Muscle of leg (tissue), 11 donors: Measurements from ENCODE around the gene HRAS. TPM values are rescaled to one million over a fixed set of nuclear protein-coding genes. Genes with fewer than 3 reads are reported as not detected.

Experiments used
- DNase-seq: peaks from one replicate; pipeline ENCODE4 v3.0.0; 2013
- H3K27ac ChIP-seq: one replicate; pipeline ENCODE4 v1.5.1; 2013; ENCODE audit warnings: mild to moderate bottlenecking, low read length, control low read depth
- H3K27me3 ChIP-seq: one replicate; pipeline ENCODE4 v1.6.1; 2013; ENCODE audit warnings: low read length; ENCODE audit not compliant: control insufficient read depth, insufficient read depth
- H3K36me3 ChIP-seq: one replicate; pipeline ENCODE4 v1.6.1; 2013; ENCODE audit warnings: low read length; ENCODE audit not compliant: control insufficient read depth, insufficient read depth
- H3K4me1 ChIP-seq: one replicate; pipeline ENCODE4 v1.6.1; 2013; ENCODE audit warnings: low read length; ENCODE audit not compliant: control insufficient read depth, insufficient read depth
- H3K4me3 ChIP-seq: one replicate; pipeline ENCODE4 v1.5.1; 2013; ENCODE audit warnings: low read length, control low read depth
- H3K9me3 ChIP-seq: replicated peaks from 2 replicates; pipeline ENCODE4 v1.6.1; 2013; ENCODE audit warnings: low read depth, low read length; ENCODE audit not compliant: control insufficient read depth
- WGBS: methylation state at CpG from one replicate; pipeline ENCODE4 v1.1.5; 2013; ENCODE audit warnings: missing lambda C conversion rate; ENCODE audit not compliant: insufficient coverage; 5-methylcytosine and 5-hydroxymethylcytosine counted together
- polyA plus RNA-seq, 8 donors: library from polyadenylated mRNA; unstranded; fragments of 120-200 nt; gene quantifications; one replicate each; pipeline versions ENCODE4 v1.2.1 to v1.2.3, GENCODE V29; 2013; ENCODE audit warnings: inconsistent platforms in 1 of 8, low replicate concordance in 1 of 8; ENCODE audit not compliant: insufficient read length in 8 of 8, insufficient read depth in 1 of 8
- total RNA-seq: library from RNA; stranded (reverse); fragments of 120-200 nt; gene quantifications from one replicate; pipeline ENCODE4 v1.2.4, GENCODE V29; 2013

The HRAS gene
- total and polyA plus RNA-seq, 9 donors = 78.8 to 143 (median 118) TPM

DNA sequence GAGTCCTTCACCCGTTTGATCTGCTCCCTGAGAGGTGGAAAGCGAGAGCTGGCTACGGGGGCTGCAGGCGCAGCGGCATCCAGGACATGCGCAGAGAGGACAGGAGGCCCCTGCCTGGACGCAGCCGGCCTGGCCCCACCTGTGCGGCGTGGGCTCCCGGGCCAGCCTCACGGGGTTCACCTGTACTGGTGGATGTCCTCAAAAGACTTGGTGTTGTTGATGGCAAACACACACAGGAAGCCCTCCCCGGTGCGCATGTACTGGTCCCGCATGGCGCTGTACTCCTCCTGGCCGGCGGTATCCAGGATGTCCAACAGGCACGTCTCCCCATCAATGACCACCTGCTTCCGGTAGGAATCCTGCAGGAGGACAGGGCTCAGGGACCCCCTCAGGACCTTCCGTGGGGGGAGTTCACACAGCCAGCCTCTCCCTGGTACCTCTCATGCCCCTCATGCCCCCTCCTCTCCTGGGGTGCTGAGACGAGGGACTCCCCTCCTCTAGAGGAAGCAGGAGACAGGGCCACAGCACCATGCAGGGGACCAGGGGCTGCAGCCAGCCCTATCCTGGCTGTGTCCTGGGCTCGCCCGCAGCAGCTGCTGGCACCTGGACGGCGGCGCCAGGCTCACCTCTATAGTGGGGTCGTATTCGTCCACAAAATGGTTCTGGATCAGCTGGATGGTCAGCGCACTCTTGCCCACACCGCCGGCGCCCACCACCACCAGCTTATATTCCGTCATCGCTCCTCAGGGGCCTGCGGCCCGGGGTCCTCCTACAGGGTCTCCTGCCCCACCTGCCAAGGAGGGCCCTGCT is 1.6 kb downstream of the HRAS start:
- DNase-seq = no peak

DNA sequence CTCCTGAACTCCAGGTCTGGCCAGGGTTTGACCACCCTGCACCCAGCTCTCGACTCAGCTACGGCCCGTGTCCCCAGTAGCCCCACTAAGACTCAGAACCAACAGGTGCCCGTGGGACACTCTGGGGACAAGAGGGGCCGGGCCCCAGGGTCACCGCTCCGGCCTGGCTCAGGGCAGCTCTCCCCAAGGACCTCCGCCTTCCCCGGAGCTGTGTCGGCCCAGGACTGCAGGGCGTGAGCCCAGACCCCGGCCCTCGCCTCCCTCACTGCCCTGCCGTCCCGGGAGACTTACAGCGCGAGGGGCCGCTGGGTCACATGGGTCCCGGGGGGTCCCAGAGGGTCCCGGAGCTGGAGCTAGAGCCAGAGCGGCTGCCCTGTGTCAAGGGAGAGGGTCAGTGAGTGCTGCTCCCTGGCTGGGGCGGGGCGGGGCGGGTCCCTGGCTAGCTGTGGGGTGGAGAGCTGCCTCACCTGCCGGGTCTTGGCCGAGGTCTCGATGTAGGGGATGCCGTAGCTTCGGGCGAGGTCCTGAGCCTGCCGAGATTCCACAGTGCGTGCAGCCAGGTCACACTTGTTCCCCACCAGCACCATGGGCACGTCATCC is 2.3 kb downstream of the HRAS start:
- Histone ChIP-seq H3K27me3 (peaks cover 22% of the 10 kb centered on the region), H3K36me3 (peaks cover 36% of the 10 kb centered on the region), H3K4me1 (peaks cover 69% of the 10 kb centered on the region), H3K27ac (no peak overlapping the region), H3K4me3 (no peak overlapping the region), H3K9me3 (no peaks in the 10 kb centered on the region)
- 88% methylated on average over 29 of the region's 33 CpGs for WGBS
- DNase-seq = no peak

More for the DNA sequence above, 1.6 kb downstream of the HRAS start:
- 90% methylated on average over 33 of the region's 37 CpGs for WGBS
- Histone ChIP-seq H3K36me3 (peaks cover 36% of the 10 kb centered on the region), H3K27me3 (peaks cover 29% of the 10 kb centered on the region), H3K9me3 (no peaks in the 10 kb centered on the region), H3K4me1 (peaks cover 65% of the 10 kb centered on the region), H3K27ac (peak overlapping the region; percentile 90), H3K4me3 (peak overlapping the region; percentile 82)

DNA sequence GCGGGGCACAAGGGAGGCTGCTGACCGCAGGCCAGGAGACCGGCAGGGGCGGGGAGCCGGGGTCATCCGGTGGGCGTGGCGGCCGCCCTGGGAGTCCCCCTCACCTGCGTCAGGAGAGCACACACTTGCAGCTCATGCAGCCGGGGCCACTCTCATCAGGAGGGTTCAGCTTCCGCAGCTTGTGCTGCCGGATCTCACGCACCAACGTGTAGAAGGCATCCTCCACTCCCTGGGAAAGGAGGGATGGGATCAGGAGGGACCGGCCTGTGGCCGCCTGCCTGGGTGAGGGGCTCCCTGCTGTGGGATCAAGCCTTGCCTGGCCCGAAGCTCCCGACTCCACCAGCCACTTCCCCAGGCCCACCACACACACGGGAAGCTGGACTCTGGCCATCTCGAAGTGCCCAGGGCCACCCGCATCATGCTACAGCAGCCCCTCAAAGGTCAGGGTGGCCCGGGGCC is 2.8 kb downstream of the HRAS start:
- Histone ChIP-seq H3K27ac (no peak overlapping the region), H3K4me1 (peaks cover 65% of the 10 kb centered on the region), H3K4me3 (no peak overlapping the region), H3K27me3 (peaks cover 16% of the 10 kb centered on the region), H3K9me3 (no peaks in the 10 kb centered on the region), H3K36me3 (peaks cover 36% of the 10 kb centered on the region)
- no peak for DNase-seq
- 84% methylated on average over 20 of the region's 23 CpGs for WGBS

DNA sequence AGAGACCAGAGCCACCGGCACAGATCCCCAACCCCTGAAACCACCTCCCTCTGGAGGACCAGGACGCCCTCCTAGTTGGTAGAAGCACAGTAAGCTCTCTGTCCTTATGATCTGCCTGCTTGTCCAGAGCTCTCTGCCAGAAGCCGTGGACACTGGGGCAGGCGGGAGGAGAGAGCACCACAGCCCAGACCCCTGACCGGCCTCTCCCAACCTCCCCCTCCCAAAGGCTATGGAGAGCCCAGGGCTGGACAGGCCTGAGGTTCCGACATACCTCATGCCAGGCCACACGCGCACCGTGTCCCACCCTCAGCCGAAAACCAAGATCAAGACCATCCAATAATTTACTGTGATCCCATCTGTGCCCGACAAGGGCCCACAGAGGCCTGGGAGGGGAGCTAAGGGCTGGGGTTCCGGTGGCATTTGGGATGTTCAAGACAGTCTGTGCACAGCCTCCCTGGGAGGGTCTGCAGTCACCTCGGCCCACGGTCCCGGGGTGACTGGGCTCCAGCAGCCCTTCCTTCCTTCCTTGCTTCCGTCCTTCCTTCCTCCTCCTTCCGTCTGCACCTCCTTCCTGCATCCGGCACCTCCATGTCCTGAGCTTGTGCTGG is 3.4 kb downstream of the HRAS start:
- Histone ChIP-seq H3K27ac (no peak overlapping the region), H3K9me3 (no peaks in the 10 kb centered on the region), H3K27me3 (peaks cover 11% of the 10 kb centered on the region), H3K4me3 (no peak overlapping the region), H3K36me3 (peaks cover 36% of the 10 kb centered on the region), H3K4me1 (peaks cover 59% of the 10 kb centered on the region)
- no peak for DNase-seq
- 73% methylated on average over 12 of the region's 18 CpGs for WGBS

DNA sequence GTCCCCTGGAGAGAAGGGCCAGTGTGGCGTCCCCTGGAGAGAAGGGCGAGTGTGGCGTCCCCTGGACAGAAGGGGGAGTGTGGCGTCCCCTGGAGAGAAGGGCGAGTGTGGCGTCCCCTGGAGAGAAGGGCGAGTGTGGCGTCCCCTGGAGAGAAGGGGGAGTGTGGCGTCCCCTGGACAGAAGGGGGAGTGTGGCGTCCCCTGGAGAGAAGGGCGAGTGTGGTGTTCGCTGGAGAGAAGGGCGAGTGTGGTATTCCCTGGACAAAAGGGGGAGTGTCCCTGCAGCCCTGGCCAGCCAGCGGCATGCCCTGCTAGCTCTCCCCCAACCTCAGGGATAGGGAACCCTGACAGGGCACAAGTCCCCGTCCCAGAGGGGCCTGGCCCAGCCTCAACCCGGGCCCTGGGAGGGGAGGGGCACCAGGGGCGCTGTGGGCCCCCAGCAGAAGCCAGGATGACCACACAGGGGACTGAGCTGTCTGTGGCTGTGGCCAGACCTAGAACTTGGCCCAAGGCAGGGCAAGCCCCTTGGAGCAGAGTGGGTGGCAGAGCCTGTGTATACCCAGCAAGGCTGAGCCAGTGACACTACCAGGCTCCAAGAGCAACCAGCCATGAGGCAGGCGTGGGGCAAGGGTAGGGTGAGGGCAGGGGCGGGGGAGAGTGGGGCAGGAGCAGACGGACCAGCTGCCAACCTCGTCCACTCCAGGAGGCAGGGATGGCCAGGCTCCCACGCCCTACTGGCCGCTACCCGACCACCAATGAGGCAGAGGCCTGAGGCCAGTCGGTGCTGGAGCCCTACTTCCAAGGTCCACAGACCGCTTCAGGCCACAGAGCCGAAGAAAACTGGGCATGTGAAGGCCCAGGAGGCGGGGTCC is 4.2 kb downstream of the HRAS start:
- DNase-seq = no peak
- Histone ChIP-seq H3K36me3 (peaks cover 36% of the 10 kb centered on the region), H3K4me1 (peaks cover 54% of the 10 kb centered on the region), H3K27me3 (peaks cover 3% of the 10 kb centered on the region), H3K27ac (no peak overlapping the region), H3K4me3 (no peak overlapping the region), H3K9me3 (no peaks in the 10 kb centered on the region)
- WGBS = 90% methylated on average over 19 of the region's 28 CpGs

DNA sequence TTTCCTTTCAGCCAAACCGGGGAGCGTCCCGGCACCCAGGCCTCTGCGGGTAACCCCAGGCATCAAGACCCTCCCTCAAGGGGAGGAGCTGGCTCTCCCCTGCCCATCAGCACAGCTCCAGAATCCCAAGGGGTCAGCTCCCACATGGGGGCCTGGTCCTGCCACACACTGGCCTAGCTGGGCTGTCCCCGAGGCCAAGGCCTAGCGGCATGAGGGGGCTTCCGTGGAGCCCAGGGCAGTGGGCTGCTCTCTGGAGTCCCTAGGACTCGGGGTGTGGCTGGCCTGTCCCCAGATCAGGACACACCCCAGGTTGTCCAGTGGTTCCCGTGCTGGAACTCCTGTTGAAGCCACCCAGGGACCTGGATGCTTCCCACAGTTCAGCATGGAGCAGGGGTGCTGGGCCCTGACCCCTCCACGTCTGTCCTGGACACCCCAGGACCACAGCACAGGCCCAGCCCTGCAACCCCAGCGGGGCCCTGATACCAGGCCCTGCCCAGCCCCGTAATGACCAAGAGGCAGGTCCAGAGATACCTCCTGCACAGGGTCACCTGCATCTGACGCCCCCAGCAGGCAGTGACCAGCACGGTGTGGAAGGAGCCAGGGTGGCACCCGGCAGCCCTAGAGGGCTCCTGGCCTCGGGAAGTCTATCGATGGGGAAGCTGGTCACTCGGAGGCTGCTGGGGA is 5.5 kb downstream of the HRAS start:
- no peaks in the 10 kb centered on the region for H3K27me3 ChIP-seq
- DNase-seq = no peak
- no peak overlapping the region for H3K4me3 ChIP-seq
- no peaks in the 10 kb centered on the region for H3K9me3 ChIP-seq
- H3K4me1 ChIP-seq = peaks cover 51% of the 10 kb centered on the region
- WGBS = 69% methylated on average over 18 of the region's 18 CpGs
- peak overlapping the region; percentile 63 for H3K27ac ChIP-seq
- H3K36me3 ChIP-seq = peaks cover 36% of the 10 kb centered on the region

DNA sequence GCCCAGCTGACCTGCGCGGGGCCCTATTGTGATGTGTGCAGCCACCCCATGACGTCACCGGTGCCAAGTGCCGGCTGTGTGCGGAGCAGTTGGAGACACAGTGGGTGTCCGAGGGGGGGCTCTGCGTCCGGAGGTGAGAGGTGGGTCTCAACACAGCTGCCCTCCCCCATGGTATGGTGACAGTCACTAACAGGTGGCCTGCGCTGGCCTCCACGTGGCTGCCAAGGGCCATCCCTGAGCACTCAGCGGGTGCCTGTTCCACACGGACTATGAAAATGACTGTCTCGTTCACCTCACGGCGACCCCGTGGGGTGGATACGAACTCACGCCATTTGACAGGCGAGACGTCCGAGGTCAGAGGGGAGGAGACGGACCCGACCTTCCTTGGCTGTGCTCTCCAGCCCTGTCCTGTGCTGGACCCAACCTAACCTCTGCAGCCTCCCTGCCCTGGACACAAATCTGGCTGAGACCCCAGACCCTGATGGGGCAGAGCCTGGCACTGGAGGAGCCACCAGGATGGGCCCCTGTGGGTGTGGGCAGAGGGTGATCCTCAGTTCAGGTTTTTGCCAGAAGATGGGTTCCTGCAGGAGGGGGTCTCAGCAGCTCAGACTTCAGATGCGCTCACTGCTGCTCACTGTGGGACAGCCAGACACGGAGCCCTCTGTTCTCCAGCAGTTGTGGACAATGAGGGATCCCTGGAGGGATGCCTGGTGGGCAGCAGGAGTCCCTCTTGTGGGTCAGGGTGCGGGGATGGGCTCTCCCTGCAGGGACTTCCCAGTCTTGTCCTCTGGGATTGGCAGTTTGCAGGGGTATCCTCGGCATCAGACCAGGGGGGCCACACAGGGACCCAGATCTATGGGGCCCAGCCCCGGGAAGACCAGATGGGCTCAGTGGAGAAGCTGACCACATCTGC is 6.3 kb downstream of the HRAS start:
- WGBS = 67% methylated on average over 28 of the region's 29 CpGs
- DNase-seq = peak; percentile 70
- Histone ChIP-seq H3K27me3 (no peaks in the 10 kb centered on the region), H3K4me1 (peaks cover 44% of the 10 kb centered on the region), H3K36me3 (peaks cover 36% of the 10 kb centered on the region), H3K4me3 (no peak overlapping the region), H3K9me3 (no peaks in the 10 kb centered on the region), H3K27ac (peak overlapping the region; percentile 63)

DNA sequence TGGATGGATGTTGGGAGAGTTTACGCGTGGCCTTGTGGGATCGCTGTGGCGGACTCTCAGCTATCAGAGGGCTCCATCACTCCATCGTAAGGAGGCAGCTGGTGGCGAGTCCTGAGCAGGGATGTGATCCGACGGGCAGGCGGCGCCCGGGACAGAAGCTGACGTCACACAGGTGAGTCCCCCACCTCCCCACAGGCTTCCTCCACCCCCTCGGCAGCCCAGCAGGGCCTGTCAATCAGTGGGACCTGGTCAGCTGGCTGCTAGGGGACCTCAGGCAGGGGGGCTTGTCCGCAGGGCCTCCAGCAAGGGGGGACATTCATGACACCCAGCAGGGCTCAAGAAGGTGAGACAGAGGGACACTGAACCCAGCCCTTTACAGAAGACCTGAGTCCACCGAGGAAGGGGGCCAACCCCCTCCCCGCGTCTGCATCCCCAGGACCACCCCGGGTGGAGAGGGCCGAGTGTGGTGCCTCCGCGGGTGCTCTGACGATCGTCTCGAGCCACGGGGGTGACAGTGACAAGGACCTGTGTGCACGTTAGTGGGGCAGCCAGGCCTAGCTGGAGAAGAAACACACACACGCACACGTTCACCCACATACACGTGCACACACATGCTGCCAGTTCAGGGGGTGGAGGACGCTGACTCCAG is 7.1 kb downstream of the HRAS start:
- peaks cover 29% of the 10 kb centered on the region for H3K36me3 ChIP-seq
- H3K4me1 ChIP-seq = peaks cover 36% of the 10 kb centered on the region
- H3K9me3 ChIP-seq = no peaks in the 10 kb centered on the region
- no peak overlapping the region for H3K4me3 ChIP-seq
- DNase-seq = no peak
- H3K27ac ChIP-seq = peak overlapping the region; percentile 63
- no peaks in the 10 kb centered on the region for H3K27me3 ChIP-seq
- WGBS = 79% methylated on average over 25 of the region's 30 CpGs
